HG03025 (cell line): ENCODE data around the gene TEK.
"Not testable (repeated sequence)": the region's sequence is repeated elsewhere in the genome, so short reads cannot be mapped to it uniquely, and the experiment has no call there.

ENCODE experiments used
- ATAC-seq: cut with Tn5 transposase; IDR thresholded peaks from one replicate; pipeline ENCODE4 v1.9.1; 2021; ENCODE audit warnings: mild to moderate bottlenecking, moderate library complexity; ENCODE audit not compliant: unreplicated experiment, low FRiP score

TEK gene

GRCh38 chr9:27108981-27109541 is at the start of gene TEK:
Gene TEK (plus strand): TSS chr9:27109225. CDS start chr9:27109591, 366 bp downstream.
- ATAC-seq: no peak

GRCh38 chr9:27059412-27059811 is 49.6 kb upstream of the TEK start:
- no peak for ATAC-seq

- no peak for ATAC-seq
Observed at GRCh38 chr9:27059907-27060306, 49.1 kb upstream of the TEK start.

- ATAC-seq: no peak
Observed at GRCh38 chr9:27065288-27065687, 43.7 kb upstream of the TEK start.

GRCh38 chr9:27073841-27074728 is 34.9 kb upstream of the TEK start:
- ATAC-seq: no peak

- ATAC-seq: no peak
Observed at GRCh38 chr9:27078685-27079084, 30.3 kb upstream of the TEK start.

- no peak for ATAC-seq
Observed at GRCh38 chr9:27085456-27085855, 23.6 kb upstream of the TEK start.

- ATAC-seq: no peak
Observed at GRCh38 chr9:27086818-27087680, 22.0 kb upstream of the TEK start.

- no peak for ATAC-seq
Observed at GRCh38 chr9:27088981-27089380, 20.0 kb upstream of the TEK start.

GRCh38 chr9:27089706-27090105 is 19.3 kb upstream of the TEK start:
- no peak for ATAC-seq

- no peak for ATAC-seq
Observed at GRCh38 chr9:27090231-27090630, 18.8 kb upstream of the TEK start.

GRCh38 chr9:27090711-27091110 is 18.3 kb upstream of the TEK start:
- no peak for ATAC-seq

- ATAC-seq: not testable (repeated sequence)
Observed at GRCh38 chr9:27092496-27092895, 16.5 kb upstream of the TEK start.

- ATAC-seq: not testable (repeated sequence)
Observed at GRCh38 chr9:27093384-27094067, 15.5 kb upstream of the TEK start.

GRCh38 chr9:27094640-27095298 is 14.3 kb upstream of the TEK start:
- no peak for ATAC-seq

GRCh38 chr9:27107241-27107640 is 1.8 kb upstream of the TEK start:
- ATAC-seq: no peak

GRCh38 chr9:27109621-27110020 is 596 bp downstream of the TEK start:
- no peak for ATAC-seq

GRCh38 chr9:27110181-27110580 is 1.2 kb downstream of the TEK start:
- ATAC-seq: no peak

- no peak for ATAC-seq
Observed at GRCh38 chr9:27112235-27112634, 3.2 kb downstream of the TEK start.
